Measurements from ENCODE around the gene DNAH8. TPM values are rescaled to one million over a fixed set of nuclear protein-coding genes. Genes with fewer than 3 reads are reported as not detected.

Gene DNAH8
- total RNA-seq, 1 donor from 2014 or later, result 0.05 TPM

DNA sequence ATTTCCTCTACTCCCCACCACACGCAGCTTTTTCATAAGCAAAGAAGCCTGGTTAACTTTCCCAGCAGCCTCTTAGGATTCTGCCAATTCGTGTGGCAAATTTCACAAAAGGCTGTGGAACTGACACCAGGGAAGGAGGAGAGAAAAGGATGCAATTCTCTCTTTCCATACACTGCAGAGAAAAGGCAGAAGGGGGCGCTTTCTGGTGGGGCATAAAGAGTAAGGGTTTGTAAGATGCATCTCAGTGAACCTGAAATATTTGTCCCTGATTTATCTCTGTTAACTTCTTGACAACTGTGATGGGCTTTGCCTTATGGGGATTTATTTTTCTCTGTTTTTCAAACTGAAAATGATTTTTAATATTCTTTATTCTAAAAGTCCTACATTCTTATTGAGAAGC is 288.0 kb downstream of the DNAH8 start:
- no peak overlapping the region for H3K27ac Mint-ChIP-seq (ENCODE audit: unreplicated experiment)
- H3K4me3 Mint-ChIP-seq, result no peak overlapping the region
- H3K4me1 Mint-ChIP-seq, result no peaks in the 10 kb centered on the region
- H3K27me3 Mint-ChIP-seq (ENCODE audit: low read depth), result peaks cover 93% of the 10 kb centered on the region
- no peaks in the 10 kb centered on the region for H3K9me3 Mint-ChIP-seq
- TF ChIP-seq, protein P1, sequence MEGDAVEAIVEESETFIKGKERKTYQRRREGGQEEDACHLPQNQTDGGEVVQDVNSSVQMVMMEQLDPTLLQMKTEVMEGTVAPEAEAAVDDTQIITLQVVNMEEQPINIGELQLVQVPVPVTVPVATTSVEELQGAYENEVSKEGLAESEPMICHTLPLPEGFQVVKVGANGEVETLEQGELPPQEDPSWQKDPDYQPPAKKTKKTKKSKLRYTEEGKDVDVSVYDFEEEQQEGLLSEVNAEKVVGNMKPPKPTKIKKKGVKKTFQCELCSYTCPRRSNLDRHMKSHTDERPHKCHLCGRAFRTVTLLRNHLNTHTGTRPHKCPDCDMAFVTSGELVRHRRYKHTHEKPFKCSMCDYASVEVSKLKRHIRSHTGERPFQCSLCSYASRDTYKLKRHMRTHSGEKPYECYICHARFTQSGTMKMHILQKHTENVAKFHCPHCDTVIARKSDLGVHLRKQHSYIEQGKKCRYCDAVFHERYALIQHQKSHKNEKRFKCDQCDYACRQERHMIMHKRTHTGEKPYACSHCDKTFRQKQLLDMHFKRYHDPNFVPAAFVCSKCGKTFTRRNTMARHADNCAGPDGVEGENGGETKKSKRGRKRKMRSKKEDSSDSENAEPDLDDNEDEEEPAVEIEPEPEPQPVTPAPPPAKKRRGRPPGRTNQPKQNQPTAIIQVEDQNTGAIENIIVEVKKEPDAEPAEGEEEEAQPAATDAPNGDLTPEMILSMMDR (conservative IDR thresholded peaks at IDR 0.05), result peak; percentile 44
- no peaks in the 10 kb centered on the region for H3K36me3 Mint-ChIP-seq (ENCODE audit: low read depth)
- peak; percentile 5 for DNase-seq (ENCODE audit: low read depth, low spot score)

DNA sequence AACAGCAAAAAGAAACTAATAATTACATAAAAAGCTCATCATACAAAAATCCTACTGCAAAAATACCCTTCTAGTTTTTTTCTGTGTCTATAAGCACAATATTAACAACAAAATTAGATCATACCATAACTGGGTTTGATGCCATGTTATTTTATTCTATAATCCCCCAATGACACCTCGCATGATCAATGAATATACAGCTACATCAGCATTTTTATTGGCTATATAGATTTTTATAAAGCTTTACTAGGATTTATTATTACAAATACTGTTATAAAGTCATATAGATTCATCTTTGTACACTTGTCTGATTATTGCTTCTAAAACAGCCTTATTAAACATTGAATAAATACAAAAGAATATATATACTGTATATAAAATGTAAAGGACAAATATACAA is 288.4 kb downstream of the DNAH8 start:
- no peak overlapping the region for H3K4me3 Mint-ChIP-seq
- TF ChIP-seq, protein P1 (conservative IDR thresholded peaks at IDR 0.05), result no peak
- H3K4me1 Mint-ChIP-seq, result no peaks in the 10 kb centered on the region
- no peaks in the 10 kb centered on the region for H3K9me3 Mint-ChIP-seq
- no peak overlapping the region for H3K27ac Mint-ChIP-seq (ENCODE audit: unreplicated experiment)
- DNase-seq (ENCODE audit: low read depth, low spot score), result no peak
- no peaks in the 10 kb centered on the region for H3K36me3 Mint-ChIP-seq (ENCODE audit: low read depth)
- peaks cover 96% of the 10 kb centered on the region for H3K27me3 Mint-ChIP-seq (ENCODE audit: low read depth)

DNA sequence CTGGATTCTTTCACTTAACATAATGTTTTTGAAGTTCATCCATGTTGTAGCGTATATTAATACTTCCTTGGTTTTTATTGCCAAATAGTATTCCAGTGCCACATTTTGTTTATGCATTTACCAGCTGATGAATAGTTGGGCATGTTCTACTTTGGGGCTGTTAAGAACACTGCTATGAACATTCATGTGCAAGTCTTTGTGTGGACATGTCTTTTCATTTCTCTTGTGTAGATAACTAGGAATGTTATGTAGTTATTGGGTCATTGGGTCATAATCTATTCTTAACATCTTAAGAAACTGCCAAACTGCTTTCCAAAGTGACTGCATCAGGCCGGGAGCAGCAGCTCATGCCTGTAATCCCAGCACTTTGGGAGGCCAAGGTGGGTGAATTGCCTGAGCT is 289.7 kb downstream of the DNAH8 start:
- Mint-ChIP-seq H3K36me3 (ENCODE audit: low read depth) (no peaks in the 10 kb centered on the region), H3K27ac (ENCODE audit: unreplicated experiment) (no peak overlapping the region), H3K27me3 (ENCODE audit: low read depth) (peaks cover 97% of the 10 kb centered on the region), H3K4me1 (no peaks in the 10 kb centered on the region), H3K4me3 (no peak overlapping the region), H3K9me3 (no peaks in the 10 kb centered on the region)
- no peak for DNase-seq (ENCODE audit: low read depth, low spot score)
- TF ChIP-seq, protein P1 (conservative IDR thresholded peaks at IDR 0.05), result no peak

DNA sequence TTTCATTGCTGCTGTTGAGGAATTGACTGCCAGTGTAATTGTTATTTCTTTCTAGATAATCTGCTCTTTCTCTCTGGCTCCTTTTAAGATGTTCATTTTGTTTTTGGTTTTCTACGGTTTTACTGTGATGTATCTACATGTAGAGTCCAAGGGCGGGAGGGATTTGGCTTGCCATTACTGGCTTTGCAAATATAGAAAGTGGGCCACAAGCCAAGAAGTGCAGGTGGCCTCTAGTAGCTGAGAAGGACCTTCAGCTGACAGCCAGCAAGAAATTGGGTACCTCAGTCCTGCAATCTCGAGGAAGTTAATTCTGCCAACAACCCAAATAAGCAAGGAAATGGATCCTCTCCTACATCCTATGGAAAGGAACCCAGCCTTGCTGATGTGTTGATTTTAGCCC is 290.7 kb downstream of the DNAH8 start:
- Mint-ChIP-seq H3K9me3 (no peaks in the 10 kb centered on the region), H3K4me1 (no peaks in the 10 kb centered on the region), H3K27me3 (ENCODE audit: low read depth) (peaks cover 91% of the 10 kb centered on the region), H3K36me3 (ENCODE audit: low read depth) (no peaks in the 10 kb centered on the region), H3K4me3 (no peak overlapping the region), H3K27ac (ENCODE audit: unreplicated experiment) (no peak overlapping the region)
- TF ChIP-seq, protein P1 (conservative IDR thresholded peaks at IDR 0.05), result no peak
- DNase-seq (ENCODE audit: low read depth, low spot score), result no peak

DNA sequence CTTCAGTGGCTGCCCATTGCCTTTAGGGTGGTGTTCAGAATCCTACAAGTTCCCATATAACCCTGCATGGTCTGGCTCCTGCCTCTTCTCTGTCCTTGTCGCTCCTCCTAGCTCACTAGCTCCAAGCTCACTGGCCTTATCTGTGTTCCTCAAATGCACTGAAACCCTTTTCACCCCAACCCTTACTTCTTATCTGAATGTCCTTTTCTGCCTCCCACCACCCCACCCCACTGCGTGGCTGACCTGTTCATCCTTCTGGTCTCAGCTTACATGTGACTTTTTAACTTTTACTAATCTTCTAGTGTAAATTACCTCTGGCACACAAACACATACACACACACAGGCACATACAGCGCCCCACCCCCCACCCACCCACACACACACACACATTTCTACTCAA is 292.5 kb downstream of the DNAH8 start:
- no peak overlapping the region for H3K4me3 Mint-ChIP-seq
- TF ChIP-seq, protein P1 (conservative IDR thresholded peaks at IDR 0.05), result no peak
- no peaks in the 10 kb centered on the region for H3K4me1 Mint-ChIP-seq
- H3K27ac Mint-ChIP-seq (ENCODE audit: unreplicated experiment), result no peak overlapping the region
- H3K9me3 Mint-ChIP-seq, result no peaks in the 10 kb centered on the region
- no peaks in the 10 kb centered on the region for H3K36me3 Mint-ChIP-seq (ENCODE audit: low read depth)
- peaks cover 88% of the 10 kb centered on the region for H3K27me3 Mint-ChIP-seq (ENCODE audit: low read depth)
- DNase-seq (ENCODE audit: low read depth, low spot score), result no peak

DNA sequence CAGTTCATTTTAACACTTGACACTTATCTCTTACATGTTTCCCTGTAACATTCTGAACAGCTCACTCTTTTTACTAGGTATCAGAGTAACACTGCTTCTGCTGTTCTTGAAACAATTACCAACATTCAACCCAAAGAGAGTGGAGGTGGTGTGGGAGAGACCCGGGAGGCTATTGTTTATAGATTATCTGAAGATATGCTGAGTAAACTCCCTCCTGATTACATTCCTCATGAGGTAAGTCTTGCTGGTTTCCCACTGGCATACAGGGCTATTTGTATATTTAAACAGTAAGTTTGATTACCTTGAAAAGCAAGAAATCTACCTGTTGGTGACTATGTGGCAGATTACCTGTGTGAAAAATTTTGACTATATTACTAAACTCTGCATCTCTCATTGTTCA is 293.6 kb downstream of the DNAH8 start:
- H3K36me3 Mint-ChIP-seq (ENCODE audit: low read depth), result no peaks in the 10 kb centered on the region
- TF ChIP-seq, protein P1 (conservative IDR thresholded peaks at IDR 0.05), result no peak

More for the DNA sequence above, 293.6 kb downstream of the DNAH8 start:
- Mint-ChIP-seq H3K9me3 (no peaks in the 10 kb centered on the region), H3K27me3 (ENCODE audit: low read depth) (peaks cover 87% of the 10 kb centered on the region), H3K4me1 (no peaks in the 10 kb centered on the region), H3K27ac (ENCODE audit: unreplicated experiment) (no peak overlapping the region), H3K4me3 (no peak overlapping the region)
- DNase-seq (ENCODE audit: low read depth, low spot score), result no peak
